ENCODE measurements around the gene GLCE. TPM values are rescaled to one million over a fixed set of nuclear protein-coding genes. Genes with fewer than 3 reads are reported as not detected.

The GLCE gene
- total and polyA plus RNA-seq, 11 donors, result 4.0 to 14.3 (median 8.4) TPM

- Histone ChIP-seq H3K27ac (no peak overlapping the region), H3K36me3 (no peaks in the 10 kb centered on the region), H3K4me3 (no peak overlapping the region), H3K27me3 (no peaks in the 10 kb centered on the region), H3K9me3 (peaks cover 0 to 9% (median 0%) of the 10 kb centered on the region in 12 donors), H3K4me1 (peaks cover 0 to 3% (median 0%) of the 10 kb centered on the region in 12 donors)
- ATAC-seq (no peak), DNase-seq (no peak)
- no peak for TF ChIP-seq POLR2A (IDR thresholded peaks at IDR 0.05)
- TF ChIP-seq CTCF (IDR thresholded peaks at IDR 0.05), result no peak
- WGBS, 4 donors, result 86 to 90% (median 89%) methylated on average over 2 of the region's 2 CpGs
- intact Hi-C loops (cut with DNase I), result no loop called here
These were observed 55.0 kb downstream of the GLCE start for GRCh38 chr15:69215314-69216035.

GRCh38 chr15:69217381-69217780, 56.9 kb downstream of the GLCE start:
- H3K27me3 ChIP-seq, result no peaks in the 10 kb centered on the region
- no peaks in the 10 kb centered on the region for H3K4me1 ChIP-seq
- DNase-seq (no peak), ATAC-seq (no peak)
- H3K4me3 ChIP-seq, result no peak overlapping the region
- no peak overlapping the region for H3K27ac ChIP-seq
- H3K9me3 ChIP-seq, result peaks cover 0 to 20% (median 0%) of the 10 kb centered on the region in 12 donors
- no peak for TF ChIP-seq POLR2A (IDR thresholded peaks at IDR 0.05)
- TF ChIP-seq CTCF (IDR thresholded peaks at IDR 0.05), result no peak
- no peaks in the 10 kb centered on the region for H3K36me3 ChIP-seq
- intact Hi-C loops (cut with DNase I), result no loop called here

GRCh38 chr15:69219690-69220089, 59.3 kb downstream of the GLCE start:
- Histone ChIP-seq H3K27me3 (no peaks in the 10 kb centered on the region), H3K9me3 (peaks cover 0 to 39% (median 6%) of the 10 kb centered on the region in 12 donors), H3K4me1 (peaks cover 0 to 6% (median 0%) of the 10 kb centered on the region in 12 donors), H3K27ac (no peak overlapping the region), H3K36me3 (no peaks in the 10 kb centered on the region), H3K4me3 (no peak overlapping the region)
- WGBS, 4 donors, result 97 to 99% (median 99%) methylated on average over 1 of the region's 1 CpG
- intact Hi-C loops (cut with DNase I), result loop anchor here in 5 of 10 donors (5.0 to 10.0 kb wide), 4 partner anchors 47 to 142 kb away; partner anchors contain the start of gene GLCE (in 3 of the 5)
- TF ChIP-seq POLR2A (IDR thresholded peaks at IDR 0.05) (no peak), CTCF (IDR thresholded peaks at IDR 0.05) (no peak)
- ATAC-seq (no peak), DNase-seq (no peak)

GRCh38 chr15:69222002-69222474, 61.6 kb downstream of the GLCE start:
- DNase-seq, result no peak
- Histone ChIP-seq H3K4me1 (peaks cover 0 to 7% (median 0%) of the 10 kb centered on the region in 12 donors), H3K4me3 (no peak overlapping the region), H3K9me3 (peaks cover 0 to 39% (median 6%) of the 10 kb centered on the region in 12 donors), H3K27me3 (no peaks in the 10 kb centered on the region), H3K36me3 (no peaks in the 10 kb centered on the region), H3K27ac (no peak overlapping the region)
- TF ChIP-seq CTCF (IDR thresholded peaks at IDR 0.05) (no peak), POLR2A (IDR thresholded peaks at IDR 0.05) (no peak)
- WGBS, 4 donors, result 95 to 98% (median 97%) methylated on average over 4 to 6 of the region's 6 CpGs
- ATAC-seq, result no peak
- intact Hi-C loops (cut with DNase I), result loop anchor here in 5 of 10 donors (5.0 to 10.0 kb wide), 4 partner anchors 50 to 145 kb away; partner anchors contain the start of gene GLCE (in 3 of the 5)

All from heart left ventricle (tissue), 16 donors.